Activated naive CD4-positive, alpha-beta T cell (primary cell): ENCODE results near the gene SLC1A7.

ENCODE experiments used
- DNase-seq, 4 experiments: peaks; one replicate each; lab custom pipeline; 2025; lab: John Stamatoyannopoulos, UW

Gene SLC1A7

GRCh38 chr1:53061123-53061858 lies 81.1 kb downstream of the SLC1A7 start:
- no peak for DNase-seq

GRCh38 chr1:53060579-53060978 lies 81.9 kb downstream of the SLC1A7 start:
- no peak for DNase-seq

- no peak for DNase-seq
Measured at GRCh38 chr1:53057127-53057526, 85.3 kb downstream of the SLC1A7 start.

GRCh38 chr1:53051676-53052075 lies 90.8 kb downstream of the SLC1A7 start:
- no peak for DNase-seq

- DNase-seq = no peak
Measured at GRCh38 chr1:53050310-53050709, 92.1 kb downstream of the SLC1A7 start.

GRCh38 chr1:53049574-53049967 lies 92.9 kb downstream of the SLC1A7 start:
- no peak for DNase-seq

GRCh38 chr1:53048960-53049573 lies 93.4 kb downstream of the SLC1A7 start:
- DNase-seq = no peak

- no peak for DNase-seq
Measured at GRCh38 chr1:53047737-53048736, 94.4 kb downstream of the SLC1A7 start.

- DNase-seq = no peak
Measured at GRCh38 chr1:53046930-53047329, 95.5 kb downstream of the SLC1A7 start.

- DNase-seq = no peak
Measured at GRCh38 chr1:53044926-53045325, 97.5 kb downstream of the SLC1A7 start.

GRCh38 chr1:53043271-53043670 lies 99.2 kb downstream of the SLC1A7 start:
- no peak for DNase-seq

GRCh38 chr1:53038566-53038965 lies 103.9 kb downstream of the SLC1A7 start:
- no peak for DNase-seq
